GM12878 (cell line): Measurements from ENCODE around the gene GALNS. TPM values are rescaled to one million over a fixed set of nuclear protein-coding genes. Genes with fewer than 3 reads are reported as not detected.

Experiments used
- ATAC-seq: fragments of 200-7000 bp; cut with Tn5 transposase; 3 replicates; pipeline ENCODE4 v1.9.1; 2020; ENCODE audit warnings: mild to moderate bottlenecking, moderate library complexity
- BruUV-seq: library from RNA; stranded (reverse); fragments of 400-500 nt; replicated peaks from 2 replicates; lab custom pipeline; 2021; lab: Mats Ljungman, UMichigan
- CTCF ChIA-PET: fragments of 300-600 bp; sonication (Branson Sonifier 250); formaldehyde crosslinking; extraction: SDS; loops from one replicate; lab custom pipeline; 2021; ENCODE audit warnings: inconsistent platforms; lab: Yijun Ruan, JAX
- POLR2A ChIA-PET: fragments of 350-600 bp; formaldehyde crosslinking; extraction: SDS; loops from one replicate; lab custom pipeline; 2021; ENCODE audit warnings: inconsistent platforms; lab: Charles Lee
- RAD21 ChIA-PET: fragments of 300-600 bp; sonication (Branson Sonifier 250); formaldehyde crosslinking; loops from one replicate; lab custom pipeline; 2023; ENCODE audit warnings: antibody characterized with exemption; ENCODE audit not compliant: unreplicated experiment; lab: Charles Lee
- SMC1A ChIA-PET: fragments of 300-600 bp; sonication (Branson Sonifier 250); formaldehyde crosslinking; loops from one replicate; lab custom pipeline; 2023; ENCODE audit not compliant: unreplicated experiment, uncharacterized antibody; lab: Charles Lee
- DNase-seq: peaks from one replicate; pipeline ENCODE4 v3.0.0-alpha.2; 2011; ENCODE audit warnings: low read depth, low spot score
- FAIRE-seq: peaks from 3 replicates; lab custom pipeline; 2011; peaks lifted over from hg19 to GRCh38; lab: Jason Lieb, UNC
- H2AFZ ChIP-seq: 2 replicates; pipeline ENCODE4 v1.6.0; 2011; ENCODE audit warnings: low read depth, low read length, control low read depth; ENCODE audit not compliant: control insufficient read depth
- H3K27ac ChIP-seq: 2 replicates; pipeline ENCODE4 v1.5.1; 2011; ENCODE audit warnings: control low read depth; ENCODE audit not compliant: control insufficient read depth, insufficient read depth
- H3K27me3 ChIP-seq, 2 experiments: replicated peaks in 1 of 2; 2 replicates each; pipeline versions ENCODE4 v1.6.0 to v1.6.1; 2011; ENCODE audit warnings: low read length in 1 of 2; ENCODE audit not compliant: control insufficient read depth in 2 of 2, insufficient read depth in 2 of 2
- H3K36me3 ChIP-seq, 2 experiments: 2 replicates each; pipeline ENCODE4 v1.5.1; 2011; ENCODE audit warnings: low read length in 1 of 2; ENCODE audit not compliant: control insufficient read depth in 2 of 2, insufficient read depth in 2 of 2
- H3K4me1 ChIP-seq: 2 replicates; pipeline ENCODE4 v1.6.1; 2011; ENCODE audit warnings: mild to moderate bottlenecking, low read length, moderate library complexity, mixed read lengths; ENCODE audit not compliant: control insufficient read depth, insufficient read depth
- H3K4me2 ChIP-seq: 2 replicates; pipeline ENCODE4 v1.6.0; 2011; ENCODE audit warnings: control low read depth; ENCODE audit not compliant: control insufficient read depth, insufficient read depth
- H3K4me3 ChIP-seq: fragments of 200-600 bp; sonication (generic); 2 replicates; pipeline ENCODE4 v1.5.1; 2016
- H3K79me2 ChIP-seq: 2 replicates; pipeline ENCODE4 v1.6.0; 2011; ENCODE audit warnings: low read length; ENCODE audit not compliant: control insufficient read depth, insufficient read depth
- H3K9ac ChIP-seq: 2 replicates; pipeline ENCODE4 v1.8.0; 2011; ENCODE audit warnings: low read length, control low read depth, mixed read lengths; ENCODE audit not compliant: control insufficient read depth, insufficient read depth
- H3K9me3 ChIP-seq: replicated peaks from 3 replicates; pipeline ENCODE4 v1.5.1; 2011; ENCODE audit warnings: mild to moderate bottlenecking, low read length; ENCODE audit not compliant: control insufficient read depth, insufficient read depth
- H4K20me1 ChIP-seq: 2 replicates; pipeline ENCODE4 v1.6.0; 2011; ENCODE audit not compliant: control insufficient read depth, insufficient read depth
- BHLHE40 ChIP-seq, 2 experiments: fragments of 450-650 bp in 1 of 2; IDR thresholded peaks; 2 replicates each; pipeline ENCODE4 v1.6.1; 2011 to 2017; ENCODE audit warnings: low read depth in 2 of 2, borderline replicate concordance in 1 of 2, improper control_type of control experiment in 1 of 2, low read length in 1 of 2, mild to moderate bottlenecking in 1 of 2
- HCFC1 ChIP-seq: fragments of 150-350 bp; IDR thresholded peaks from 2 replicates; pipeline ENCODE4 v1.6.1; 2014; ENCODE audit warnings: low read length
- LARP7 ChIP-seq: fragments of 450-650 bp; IDR thresholded peaks from 2 replicates; pipeline ENCODE4 v1.6.1; 2017; ENCODE audit warnings: mild to moderate bottlenecking
- MTA3 ChIP-seq: IDR thresholded peaks from 2 replicates; pipeline ENCODE4 v1.6.1; 2012; ENCODE audit warnings: low read length, inconsistent platforms, borderline replicate concordance
- RFX5 ChIP-seq: IDR thresholded peaks from 2 replicates; pipeline ENCODE4 v1.6.1; 2011; ENCODE audit warnings: low read depth, low read length, improper control_type of control experiment
- RUNX3 ChIP-seq: IDR thresholded peaks from 2 replicates; pipeline ENCODE4 v1.6.1; 2012; ENCODE audit warnings: low read length, inconsistent platforms
- SMC3 ChIP-seq: IDR thresholded peaks from 2 replicates; pipeline ENCODE4 v1.6.1; 2011; ENCODE audit warnings: low read length, improper control_type of control experiment, borderline replicate concordance
- WRNIP1 ChIP-seq: IDR thresholded peaks from 2 replicates; pipeline ENCODE4 v1.6.1; 2011; ENCODE audit warnings: low read depth, low read length, improper control_type of control experiment, borderline replicate concordance
- ZSCAN29 ChIP-seq: fragments of 450-650 bp; IDR thresholded peaks from 2 replicates; pipeline ENCODE4 v1.6.1; 2017; ENCODE audit warnings: mild to moderate bottlenecking, moderate library complexity
- ZZZ3 ChIP-seq: IDR thresholded peaks from 2 replicates; pipeline ENCODE4 v1.6.1; 2011; ENCODE audit warnings: low read depth; ENCODE audit not compliant: control insufficient read depth, insufficient read length
- WGBS: methylation state at CpG from one replicate; pipeline ENCODE4 v1.1.6; 2016; ENCODE audit warnings: low lambda C conversion rate; ENCODE audit not compliant: insufficient replicate concordance, insufficient coverage; ENCODE audit errors: missing lambda C conversion rate; 5-methylcytosine and 5-hydroxymethylcytosine counted together
- in situ Hi-C: fragments of 300-500 bp; cut with MboI; formaldehyde crosslinking; loops from 9 replicates; pipeline ENCODE4 v1.14.3; 2018; ENCODE audit warnings: mixed read lengths
- intact Hi-C: fragments of 100-400 bp; cut with micrococcal nuclease; formaldehyde crosslinking; loops from one replicate; pipeline ENCODE4 v1.14.2; 2022; ENCODE audit not compliant: unreplicated experiment
- polyA plus RNA-seq, 11 experiments: library from polyadenylated mRNA; depleted of rRNA in 4 of 11; unstranded in 6 of 11; stranded (reverse) in 5 of 11; fragments of >200 nt; fragmentation: Nextera tagmentation in 4 of 11; fragmentation: Illumina TruSeq in 1 of 11; extraction: Ambion mirVana in 4 of 11; extraction: Trizol in 1 of 11; gene quantifications; 1 replicate in 1 of 11; 2 replicates in 10 of 11; pipeline versions ENCODE4 v1.2.1 to v1.2.3, GENCODE V29; 2011 to 2016; ENCODE audit warnings: inconsistent platforms in 2 of 11, missing spikeins in 2 of 11, low read depth in 1 of 11
- total RNA-seq, 4 experiments: library from RNA; depleted of rRNA in 3 of 4; stranded (reverse); fragments of >200 nt in 3 of 4; fragmentation: Illumina TruSeq in 1 of 4; extraction: Trizol in 1 of 4; gene quantifications; 2 replicates each; pipeline versions ENCODE4 v1.2.1 to v1.2.3, GENCODE V29; 2013 to 2021
- TF ChIP-seq, protein P1 (sequence below): fragments of 450-650 bp; formaldehyde crosslinking; IDR thresholded peaks from 2 replicates; pipeline ENCODE4 v1.4.0; 2022; ENCODE audit warnings: mild to moderate bottlenecking, moderate library complexity
- TF ChIP-seq, protein P2 (sequence below): IDR thresholded peaks from 2 replicates; pipeline ENCODE4 v1.6.1; 2011; ENCODE audit warnings: mild to moderate bottlenecking, low read depth, low read length, moderate library complexity; ENCODE audit not compliant: insufficient replicate concordance
- TF ChIP-seq, protein P3 (sequence below): IDR thresholded peaks from 2 replicates; pipeline ENCODE4 v1.6.1; 2012; ENCODE audit warnings: low read length, inconsistent platforms
- TF ChIP-seq, protein P4 (sequence below): fragments of 450-650 bp; IDR thresholded peaks from 2 replicates; pipeline ENCODE4 v1.6.1; 2018; ENCODE audit warnings: mild to moderate bottlenecking, low read depth, moderate library complexity; ENCODE audit not compliant: partially characterized antibody

The GALNS gene
- total and polyA plus RNA-seq, 10 of the 15 experiments (the other 5 are each of a cell fraction or from before 2014, with no cell fraction given) = 0.37 to 12.4 (median 5.3) TPM

DNA sequence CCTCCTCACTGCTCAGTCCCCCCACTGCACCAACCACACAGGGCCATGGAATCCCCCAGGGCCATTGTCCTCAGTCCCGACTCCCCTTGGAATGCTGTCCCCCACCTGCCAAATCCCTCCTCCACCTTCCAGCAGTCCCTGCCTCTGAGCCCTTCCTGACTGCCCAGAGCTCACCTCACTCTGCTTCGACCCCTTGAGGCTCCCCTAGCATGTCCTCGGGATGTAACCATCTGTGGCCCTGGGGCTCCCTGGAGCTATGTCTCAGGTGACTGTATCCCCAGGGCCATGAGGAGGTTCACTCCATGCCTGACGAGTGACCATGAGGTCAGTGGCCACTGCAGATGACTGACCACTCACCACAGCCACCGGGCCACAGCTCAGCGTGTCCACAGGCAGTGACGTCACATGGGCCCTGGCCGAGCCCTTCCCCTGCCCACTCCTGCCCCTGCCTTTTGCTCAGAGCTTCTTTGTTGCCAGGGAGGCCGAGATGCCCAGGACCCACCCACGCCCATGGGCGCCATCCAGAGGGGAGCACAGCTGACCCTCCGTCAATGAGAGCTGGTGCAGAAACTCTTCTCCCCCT lies 64.0 kb downstream of the GALNS start (continued):
- TF ChIP-seq BHLHE40 (IDR thresholded peaks at IDR 0.05; ENCODE audit: borderline replicate concordance in 1 of 2, low read depth in 2 of 2, low read length in 1 of 2) (no peak), ZZZ3 (no peak), RUNX3 (no peak)
- TF ChIP-seq, all 136 proteins: peak for 0

DNA sequence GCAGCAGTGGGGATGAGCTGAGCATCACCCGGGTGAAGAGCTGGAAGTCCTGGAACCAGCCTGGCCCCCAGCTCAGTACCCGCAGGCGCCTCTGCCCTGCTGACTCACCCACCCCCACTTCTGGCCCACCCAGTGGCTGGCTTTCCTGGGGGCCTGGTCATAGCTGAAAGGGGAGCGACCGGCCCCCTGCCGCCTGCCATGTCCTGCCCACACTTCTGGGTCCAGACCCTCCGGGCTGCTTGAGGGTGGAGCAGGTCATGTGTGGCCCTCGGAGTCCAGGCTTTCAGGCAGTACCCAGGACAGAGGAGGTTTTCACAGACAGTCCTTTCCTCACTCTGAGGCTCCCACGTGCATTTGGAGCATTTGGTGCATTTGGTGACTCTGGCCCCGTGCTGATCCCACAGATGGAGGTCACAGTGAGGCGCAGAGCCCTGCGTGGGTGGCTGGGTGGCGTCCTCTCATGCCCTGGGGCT lies 64.6 kb downstream of the GALNS start:
- Histone ChIP-seq H3K4me3 (no peak overlapping the region), H3K79me2 (no peaks in the 10 kb centered on the region; the same call in 1 of the 2 replicates), H4K20me1 (no peaks in the 10 kb centered on the region), H3K4me1 (peaks cover 20% of the 10 kb centered on the region), H3K36me3 (no peaks in the 10 kb centered on the region; a peak in 1 of 4 replicates), H3K27me3 (no peaks in the 10 kb centered on the region), H3K4me2 (no peak overlapping the region), H3K9ac (no peak overlapping the region), H3K27ac (no peak overlapping the region), H3K9me3 (no peaks in the 10 kb centered on the region), H2AFZ (no peak overlapping the region)
- POLR2A ChIA-PET = no interaction called here
- ATAC-seq = no peak
- BruUV-seq = no TSS peak
- CTCF ChIA-PET = interaction anchor here (1.7 kb wide), 1 partner anchor 12 kb away, joined by 6 read pairs; no protein-coding TSS in a partner anchor
- DNase-seq = no peak
- SMC1A ChIA-PET = no interaction called here
- in situ Hi-C loops = no loop called here
- RAD21 ChIA-PET = interaction anchor here (0.8 kb wide), 1 partner anchor 9 kb away, joined by 3 read pairs; no protein-coding TSS in a partner anchor
- 74% methylated on average over 13 of the region's 13 CpGs for WGBS
- no peak for FAIRE-seq
- intact Hi-C loops = no loop called here
- TF ChIP-seq, protein P1, sequence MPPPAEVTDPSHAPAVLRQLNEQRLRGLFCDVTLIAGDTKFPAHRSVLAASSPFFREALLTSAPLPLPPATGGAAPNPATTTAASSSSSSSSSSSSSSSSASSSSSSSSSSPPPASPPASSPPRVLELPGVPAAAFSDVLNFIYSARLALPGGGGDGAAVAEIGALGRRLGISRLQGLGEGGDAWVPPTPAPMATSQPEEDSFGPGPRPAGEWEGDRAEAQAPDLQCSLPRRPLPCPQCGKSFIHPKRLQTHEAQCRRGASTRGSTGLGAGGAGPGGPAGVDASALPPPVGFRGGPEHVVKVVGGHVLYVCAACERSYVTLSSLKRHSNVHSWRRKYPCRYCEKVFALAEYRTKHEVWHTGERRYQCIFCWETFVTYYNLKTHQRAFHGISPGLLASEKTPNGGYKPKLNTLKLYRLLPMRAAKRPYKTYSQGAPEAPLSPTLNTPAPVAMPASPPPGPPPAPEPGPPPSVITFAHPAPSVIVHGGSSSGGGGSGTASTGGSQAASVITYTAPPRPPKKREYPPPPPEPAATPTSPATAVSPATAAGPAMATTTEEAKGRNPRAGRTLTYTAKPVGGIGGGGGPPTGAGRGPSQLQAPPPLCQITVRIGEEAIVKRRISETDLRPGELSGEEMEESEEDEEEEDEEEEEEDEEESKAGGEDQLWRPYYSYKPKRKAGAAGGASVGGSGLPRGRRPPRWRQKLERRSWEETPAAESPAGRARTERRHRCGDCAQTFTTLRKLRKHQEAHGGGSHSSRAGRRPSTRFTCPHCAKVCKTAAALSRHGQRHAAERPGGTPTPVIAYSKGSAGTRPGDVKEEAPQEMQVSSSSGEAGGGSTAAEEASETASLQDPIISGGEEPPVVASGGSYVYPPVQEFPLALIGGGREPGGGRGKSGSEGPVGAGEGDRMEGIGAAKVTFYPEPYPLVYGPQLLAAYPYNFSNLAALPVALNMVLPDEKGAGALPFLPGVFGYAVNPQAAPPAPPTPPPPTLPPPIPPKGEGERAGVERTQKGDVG (CRISPR knock-in tag) = no peak
- TF ChIP-seq MTA3 (no peak), RFX5 (no peak), WRNIP1 (no peak), LARP7 (no peak), ZSCAN29 (no peak), SMC3 (no peak), HCFC1 (no peak)
- TF ChIP-seq, protein P2, sequence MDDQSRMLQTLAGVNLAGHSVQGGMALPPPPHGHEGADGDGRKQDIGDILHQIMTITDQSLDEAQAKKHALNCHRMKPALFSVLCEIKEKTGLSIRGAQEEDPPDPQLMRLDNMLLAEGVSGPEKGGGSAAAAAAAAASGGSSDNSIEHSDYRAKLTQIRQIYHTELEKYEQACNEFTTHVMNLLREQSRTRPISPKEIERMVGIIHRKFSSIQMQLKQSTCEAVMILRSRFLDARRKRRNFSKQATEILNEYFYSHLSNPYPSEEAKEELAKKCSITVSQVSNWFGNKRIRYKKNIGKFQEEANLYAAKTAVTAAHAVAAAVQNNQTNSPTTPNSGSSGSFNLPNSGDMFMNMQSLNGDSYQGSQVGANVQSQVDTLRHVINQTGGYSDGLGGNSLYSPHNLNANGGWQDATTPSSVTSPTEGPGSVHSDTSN = no peak
- TF ChIP-seq, protein P3, sequence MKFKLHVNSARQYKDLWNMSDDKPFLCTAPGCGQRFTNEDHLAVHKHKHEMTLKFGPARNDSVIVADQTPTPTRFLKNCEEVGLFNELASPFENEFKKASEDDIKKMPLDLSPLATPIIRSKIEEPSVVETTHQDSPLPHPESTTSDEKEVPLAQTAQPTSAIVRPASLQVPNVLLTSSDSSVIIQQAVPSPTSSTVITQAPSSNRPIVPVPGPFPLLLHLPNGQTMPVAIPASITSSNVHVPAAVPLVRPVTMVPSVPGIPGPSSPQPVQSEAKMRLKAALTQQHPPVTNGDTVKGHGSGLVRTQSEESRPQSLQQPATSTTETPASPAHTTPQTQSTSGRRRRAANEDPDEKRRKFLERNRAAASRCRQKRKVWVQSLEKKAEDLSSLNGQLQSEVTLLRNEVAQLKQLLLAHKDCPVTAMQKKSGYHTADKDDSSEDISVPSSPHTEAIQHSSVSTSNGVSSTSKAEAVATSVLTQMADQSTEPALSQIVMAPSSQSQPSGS = no peak
- TF ChIP-seq, protein P4, sequence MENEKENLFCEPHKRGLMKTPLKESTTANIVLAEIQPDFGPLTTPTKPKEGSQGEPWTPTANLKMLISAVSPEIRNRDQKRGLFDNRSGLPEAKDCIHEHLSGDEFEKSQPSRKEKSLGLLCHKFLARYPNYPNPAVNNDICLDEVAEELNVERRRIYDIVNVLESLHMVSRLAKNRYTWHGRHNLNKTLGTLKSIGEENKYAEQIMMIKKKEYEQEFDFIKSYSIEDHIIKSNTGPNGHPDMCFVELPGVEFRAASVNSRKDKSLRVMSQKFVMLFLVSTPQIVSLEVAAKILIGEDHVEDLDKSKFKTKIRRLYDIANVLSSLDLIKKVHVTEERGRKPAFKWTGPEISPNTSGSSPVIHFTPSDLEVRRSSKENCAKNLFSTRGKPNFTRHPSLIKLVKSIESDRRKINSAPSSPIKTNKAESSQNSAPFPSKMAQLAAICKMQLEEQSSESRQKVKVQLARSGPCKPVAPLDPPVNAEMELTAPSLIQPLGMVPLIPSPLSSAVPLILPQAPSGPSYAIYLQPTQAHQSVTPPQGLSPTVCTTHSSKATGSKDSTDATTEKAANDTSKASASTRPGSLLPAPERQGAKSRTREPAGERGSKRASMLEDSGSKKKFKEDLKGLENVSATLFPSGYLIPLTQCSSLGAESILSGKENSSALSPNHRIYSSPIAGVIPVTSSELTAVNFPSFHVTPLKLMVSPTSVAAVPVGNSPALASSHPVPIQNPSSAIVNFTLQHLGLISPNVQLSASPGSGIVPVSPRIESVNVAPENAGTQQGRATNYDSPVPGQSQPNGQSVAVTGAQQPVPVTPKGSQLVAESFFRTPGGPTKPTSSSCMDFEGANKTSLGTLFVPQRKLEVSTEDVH = no peak
